BLaER1 treated with 17β-estradiol and CSF1 and Interleukin-3, amounts not matched to agents 10 nM and 100 nM (cell line): ENCODE results near the gene PLEKHG3.

ENCODE experiments used
- H3K27ac ChIP-seq, 11 experiments: shearing (Covaris generic); formaldehyde crosslinking; 2 replicates each; pipeline ENCODE4 v1.8.1; 2022
- H3K27me3 ChIP-seq, 11 experiments: shearing (Covaris generic); formaldehyde crosslinking; 2 replicates each; pipeline ENCODE4 v1.8.1; 2022
- H3K36me3 ChIP-seq, 11 experiments: shearing (Covaris generic); formaldehyde crosslinking; 2 replicates each; pipeline ENCODE4 v1.8.1; 2022
- H3K4me1 ChIP-seq, 10 experiments: shearing (Covaris generic); formaldehyde crosslinking; 2 replicates each; pipeline ENCODE4 v1.8.1; 2022
- H3K4me2 ChIP-seq, 11 experiments: shearing (Covaris generic); formaldehyde crosslinking; 2 replicates each; pipeline ENCODE4 v1.8.1; 2022
- H3K4me3 ChIP-seq, 10 experiments: shearing (Covaris generic); formaldehyde crosslinking; 2 replicates each; pipeline ENCODE4 v1.8.1; 2022
- H3K9ac ChIP-seq, 11 experiments: shearing (Covaris generic); formaldehyde crosslinking; 2 replicates each; pipeline ENCODE4 v1.8.1; 2022
- H3K9me3 ChIP-seq, 11 experiments: shearing (Covaris generic); formaldehyde crosslinking; replicated peaks in 1 of 11; 2 replicates each; pipeline ENCODE4 v1.8.1; 2022
- H4K20me1 ChIP-seq, 11 experiments: shearing (Covaris generic); formaldehyde crosslinking; 2 replicates each; pipeline ENCODE4 v1.8.1; 2022
- Cebpa-rat ChIP-seq, 11 experiments: shearing (Covaris generic); IDR thresholded peaks; 2 replicates each; pipeline ENCODE4 v1.8.1; 2022

PLEKHG3 gene

GRCh38 chr14:64754685-64755084 is 50.5 kb downstream of the PLEKHG3 start:
- no peak overlapping the region for H3K27ac ChIP-seq
- H4K20me1 ChIP-seq = no peaks in the 10 kb centered on the region

GRCh38 chr14:64755781-64756221 is 51.6 kb downstream of the PLEKHG3 start:
- no peak for TF ChIP-seq Cebpa-rat (IDR thresholded peaks at IDR 0.05)

More at GRCh38 chr14:64754685-64755084, 50.5 kb downstream of the PLEKHG3 start:
- H3K4me1 ChIP-seq = peaks cover 0 to 25% (median 11%) of the 10 kb centered on the region in 10 experiments; a peak in 16 of 20 replicates
- no peaks in the 10 kb centered on the region for H3K27me3 ChIP-seq
- no peak for TF ChIP-seq Cebpa-rat (IDR thresholded peaks at IDR 0.05)
- no peak overlapping the region for H3K4me2 ChIP-seq
- H3K36me3 ChIP-seq = no peaks in the 10 kb centered on the region
- no peak overlapping the region for H3K4me3 ChIP-seq
- H3K9me3 ChIP-seq = no peaks in the 10 kb centered on the region
- no peak overlapping the region for H3K9ac ChIP-seq

GRCh38 chr14:64756712-64757111 is 52.5 kb downstream of the PLEKHG3 start:
- H3K4me3 ChIP-seq = no peak overlapping the region
- TF ChIP-seq Cebpa-rat (IDR thresholded peaks at IDR 0.05) = no peak
- no peaks in the 10 kb centered on the region for H3K36me3 ChIP-seq
- no peak overlapping the region for H3K27ac ChIP-seq
- no peaks in the 10 kb centered on the region for H4K20me1 ChIP-seq
- no peak overlapping the region for H3K9ac ChIP-seq
- H3K27me3 ChIP-seq = no peaks in the 10 kb centered on the region
- no peaks in the 10 kb centered on the region for H3K9me3 ChIP-seq
- H3K4me2 ChIP-seq = peak overlapping the region in 1 of 11 experiments; percentile 1; a peak in 1 of 22 replicates
- H3K4me1 ChIP-seq = peaks cover 6 to 36% (median 25%) of the 10 kb centered on the region in 10 experiments

More at GRCh38 chr14:64755781-64756221, 51.6 kb downstream of the PLEKHG3 start:
- H3K9me3 ChIP-seq = no peaks in the 10 kb centered on the region
- H3K36me3 ChIP-seq = no peaks in the 10 kb centered on the region
- H3K4me3 ChIP-seq = no peak overlapping the region
- no peak overlapping the region for H3K9ac ChIP-seq
- no peak overlapping the region for H3K27ac ChIP-seq
- H3K27me3 ChIP-seq = no peaks in the 10 kb centered on the region
- no peaks in the 10 kb centered on the region for H4K20me1 ChIP-seq
- peaks cover 0 to 27% (median 16%) of the 10 kb centered on the region in 10 experiments; a peak in 17 of 20 replicates for H3K4me1 ChIP-seq
- H3K4me2 ChIP-seq = peak overlapping the region in 5 of 11 experiments; percentile 2 to 20 (median 6); a peak in 5 of 22 replicates

- H3K27ac ChIP-seq = no peak overlapping the region
- H3K9ac ChIP-seq = no peak overlapping the region
- H3K4me3 ChIP-seq = no peak overlapping the region
- H3K36me3 ChIP-seq = no peaks in the 10 kb centered on the region
- no peaks in the 10 kb centered on the region for H3K27me3 ChIP-seq
- peak overlapping the region in 7 of 11 experiments; percentile 9 to 52 (median 26); a peak in 10 of 22 replicates for H3K4me2 ChIP-seq
- no peaks in the 10 kb centered on the region for H3K9me3 ChIP-seq
- peaks cover 15 to 45% (median 34%) of the 10 kb centered on the region in 10 experiments for H3K4me1 ChIP-seq
- no peak for TF ChIP-seq Cebpa-rat (IDR thresholded peaks at IDR 0.05)
- no peaks in the 10 kb centered on the region for H4K20me1 ChIP-seq
These were observed 53.4 kb downstream of the PLEKHG3 start for GRCh38 chr14:64757601-64758000.

- H3K4me1 ChIP-seq = peaks cover 20 to 50% (median 38%) of the 10 kb centered on the region in 10 experiments
- H3K4me2 ChIP-seq = peak overlapping the region in 7 of 11 experiments; percentile 9 to 52 (median 26); a peak in 10 of 22 replicates
- no peaks in the 10 kb centered on the region for H3K36me3 ChIP-seq
- TF ChIP-seq Cebpa-rat (IDR thresholded peaks at IDR 0.05) = no peak
- H4K20me1 ChIP-seq = no peaks in the 10 kb centered on the region
- H3K27me3 ChIP-seq = peaks cover 0 to 2% (median 0%) of the 10 kb centered on the region in 11 experiments; a peak in 1 of 22 replicates
- H3K9me3 ChIP-seq = no peaks in the 10 kb centered on the region
- no peak overlapping the region for H3K27ac ChIP-seq
- H3K4me3 ChIP-seq = no peak overlapping the region
- no peak overlapping the region for H3K9ac ChIP-seq
These were observed 53.8 kb downstream of the PLEKHG3 start for GRCh38 chr14:64758025-64758521.

GRCh38 chr14:64758691-64759554 is 54.7 kb downstream of the PLEKHG3 start:
- Histone ChIP-seq H3K4me3 (no peak overlapping the region), H3K9ac (no peak overlapping the region), H3K27ac (no peak overlapping the region), H3K9me3 (no peaks in the 10 kb centered on the region), H3K4me1 (peaks cover 28 to 58% (median 47%) of the 10 kb centered on the region in 10 experiments), H3K36me3 (no peaks in the 10 kb centered on the region), H3K27me3 (peaks cover 0 to 4% (median 0%) of the 10 kb centered on the region in 11 experiments; a peak in 1 of 22 replicates), H3K4me2 (no peak overlapping the region), H4K20me1 (no peaks in the 10 kb centered on the region)
- TF ChIP-seq Cebpa-rat (IDR thresholded peaks at IDR 0.05) = no peak

- peaks cover 34 to 65% (median 53%) of the 10 kb centered on the region in 10 experiments for H3K4me1 ChIP-seq
- H3K27ac ChIP-seq = no peak overlapping the region
- no peaks in the 10 kb centered on the region for H4K20me1 ChIP-seq
These were observed 55.3 kb downstream of the PLEKHG3 start for GRCh38 chr14:64759555-64759938.

GRCh38 chr14:64760146-64760755 is 56.0 kb downstream of the PLEKHG3 start:
- Histone ChIP-seq H3K27ac (no peak overlapping the region), H3K4me2 (peak overlapping the region in 2 of 11 experiments; percentile 93 to 97; a peak in 2 of 22 replicates), H4K20me1 (no peaks in the 10 kb centered on the region), H3K36me3 (no peaks in the 10 kb centered on the region), H3K27me3 (peaks cover 0 to 4% (median 0%) of the 10 kb centered on the region in 11 experiments; a peak in 1 of 22 replicates), H3K9ac (no peak overlapping the region), H3K4me1 (peaks cover 35 to 68% (median 57%) of the 10 kb centered on the region in 10 experiments), H3K4me3 (no peak overlapping the region), H3K9me3 (no peaks in the 10 kb centered on the region)
- no peak for TF ChIP-seq Cebpa-rat (IDR thresholded peaks at IDR 0.05)

More at GRCh38 chr14:64759555-64759938, 55.3 kb downstream of the PLEKHG3 start:
- H3K9me3 ChIP-seq = no peaks in the 10 kb centered on the region
- H3K9ac ChIP-seq = no peak overlapping the region
- H3K27me3 ChIP-seq = peaks cover 0 to 4% (median 0%) of the 10 kb centered on the region in 11 experiments; a peak in 1 of 22 replicates
- H3K4me2 ChIP-seq = no peak overlapping the region
- H3K36me3 ChIP-seq = no peaks in the 10 kb centered on the region
- TF ChIP-seq Cebpa-rat (IDR thresholded peaks at IDR 0.05) = no peak
- H3K4me3 ChIP-seq = no peak overlapping the region

GRCh38 chr14:64760916-64761315 is 56.7 kb downstream of the PLEKHG3 start:
- TF ChIP-seq Cebpa-rat (IDR thresholded peaks at IDR 0.05) = no peak
- peak overlapping the region in 9 of 11 experiments; percentile 90 to 97 (median 95); a peak in 13 of 22 replicates for H3K4me2 ChIP-seq
- no peak overlapping the region for H3K4me3 ChIP-seq
- peaks cover 0 to 4% (median 0%) of the 10 kb centered on the region in 11 experiments; a peak in 1 of 22 replicates for H3K27me3 ChIP-seq
- no peaks in the 10 kb centered on the region for H3K36me3 ChIP-seq
- H3K9me3 ChIP-seq = no peaks in the 10 kb centered on the region
- no peak overlapping the region for H3K27ac ChIP-seq
- H3K9ac ChIP-seq = no peak overlapping the region
- no peaks in the 10 kb centered on the region for H4K20me1 ChIP-seq
- H3K4me1 ChIP-seq = peaks cover 35 to 65% (median 58%) of the 10 kb centered on the region in 10 experiments
